DMS 273 (cell line): ENCODE data around the gene SAP130.
A peak's percentile ranks its signal among the peaks of the same experiment; 100 is the strongest.

Source experiments
- DNase-seq: peaks from one replicate; lab custom pipeline; 2025; ENCODE audit not compliant: unreplicated experiment; lab: John Stamatoyannopoulos, UW

SAP130 gene

DNA sequence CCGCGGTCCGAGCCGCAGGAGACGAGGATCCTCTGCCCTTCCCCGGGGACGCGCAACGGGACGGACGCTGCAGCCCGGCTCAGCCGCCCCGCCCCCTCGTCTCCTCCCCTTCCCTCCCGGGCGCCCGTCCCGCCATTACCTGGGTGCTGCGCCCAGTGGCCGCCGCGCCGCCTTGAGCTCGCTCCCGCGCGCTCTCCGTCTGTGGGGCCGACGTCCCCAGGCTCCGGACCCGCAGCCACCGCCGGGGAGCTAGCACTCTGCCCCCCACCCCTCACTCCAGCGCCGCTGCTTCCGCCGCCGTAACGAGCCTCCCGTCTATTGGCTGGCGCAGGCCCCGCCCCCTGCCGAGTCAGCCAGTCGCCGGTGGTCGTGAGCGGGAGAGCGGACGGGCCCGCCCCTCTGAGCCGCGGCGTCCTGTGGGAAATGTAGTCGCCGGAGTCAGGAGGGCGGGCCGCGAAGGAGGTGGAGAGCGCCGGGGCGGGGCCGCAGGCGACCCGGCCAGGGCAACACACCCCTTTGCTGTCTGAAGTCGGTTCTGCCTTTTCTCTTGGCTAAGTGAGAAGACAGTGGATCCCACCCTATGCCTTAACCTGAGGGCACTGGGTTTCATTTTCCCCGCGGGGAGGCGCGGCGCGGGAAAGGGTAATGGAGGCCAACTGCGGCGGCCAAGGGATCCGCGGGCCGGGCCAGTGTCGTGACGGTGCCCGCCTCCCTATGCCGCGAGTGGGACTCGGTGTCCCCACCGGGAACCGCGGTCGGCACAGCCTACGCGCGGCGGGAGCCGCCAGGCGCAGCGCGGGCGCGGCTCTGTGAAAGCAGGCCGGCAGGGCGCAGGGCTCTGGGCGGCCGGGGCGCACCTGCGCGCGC is at the start of gene SAP130:
Gene SAP130, minus strand, starts transcription at position 259 of the 867 bp plus-strand sequence. CDS start 1,767 bp downstream, outside the sequence.
- DNase-seq = peak; percentile 98

GRCh38 chr2:128076461-128077106 is 48.7 kb upstream of the SAP130 start:
- DNase-seq = no peak

DNA sequence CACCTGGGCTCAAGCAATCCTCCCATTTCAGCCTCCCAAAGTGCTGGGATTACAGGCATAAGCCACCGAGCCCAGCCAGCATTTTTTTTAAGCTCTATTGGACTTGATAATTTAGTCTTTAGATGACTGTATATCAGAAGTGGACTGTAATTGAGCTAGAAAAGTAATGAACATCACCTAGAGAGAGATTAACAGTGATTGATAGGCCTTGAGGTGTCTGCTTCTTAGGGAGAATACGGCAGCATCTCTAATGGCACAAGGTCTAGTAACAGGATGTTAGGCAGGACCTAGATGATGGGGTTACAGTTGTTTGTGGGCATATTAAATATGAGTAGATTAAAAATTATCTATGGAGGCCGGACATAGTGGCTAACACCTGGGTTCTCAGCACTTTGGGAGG is 45.4 kb upstream of the SAP130 start:
- DNase-seq = no peak

DNA sequence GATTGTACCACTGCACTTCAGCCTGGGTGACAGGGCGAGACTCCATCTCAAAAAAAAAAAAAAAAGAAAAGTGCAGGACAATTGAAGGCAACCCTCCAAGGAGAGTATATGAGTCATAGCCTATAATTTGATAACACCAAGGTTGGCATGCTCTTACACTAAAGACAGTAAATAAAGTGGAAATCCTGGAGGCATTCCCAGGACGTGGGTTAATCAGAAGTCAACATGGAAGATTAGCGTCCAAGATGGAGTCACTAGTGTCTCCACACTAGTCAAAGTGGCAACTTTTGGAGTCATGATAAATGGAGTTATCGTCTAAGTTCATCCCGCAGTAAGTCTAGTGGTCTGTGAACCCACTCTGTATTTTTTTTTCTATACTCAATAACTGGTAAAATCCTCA is 41.9 kb upstream of the SAP130 start:
- DNase-seq = no peak

- DNase-seq = no peak
Observed at GRCh38 chr2:128064353-128064752, 36.5 kb upstream of the SAP130 start.

GRCh38 chr2:128062571-128062970 is 34.7 kb upstream of the SAP130 start:
- DNase-seq = no peak

DNA sequence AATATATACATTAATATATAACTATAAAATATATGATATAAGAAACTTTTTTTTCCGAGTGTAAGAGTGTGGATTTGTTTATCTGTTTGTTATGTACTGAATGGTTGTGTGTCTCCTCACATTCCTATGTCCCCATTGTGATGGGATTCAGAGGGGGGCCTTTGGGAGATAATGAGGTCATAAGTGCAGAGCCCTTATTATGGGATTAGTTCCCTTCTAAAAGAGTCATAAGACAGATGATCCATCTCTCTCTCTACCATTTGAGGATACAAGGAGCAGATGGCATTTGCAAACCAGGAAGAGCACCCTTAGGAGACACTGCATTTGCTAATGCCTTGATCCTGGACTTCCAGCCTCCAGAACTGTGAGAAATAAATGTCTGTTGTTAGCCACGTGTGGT is 30.3 kb upstream of the SAP130 start:
- peak; percentile 14 for DNase-seq

GRCh38 chr2:128057334-128057733 is 29.5 kb upstream of the SAP130 start:
- DNase-seq = no peak

DNA sequence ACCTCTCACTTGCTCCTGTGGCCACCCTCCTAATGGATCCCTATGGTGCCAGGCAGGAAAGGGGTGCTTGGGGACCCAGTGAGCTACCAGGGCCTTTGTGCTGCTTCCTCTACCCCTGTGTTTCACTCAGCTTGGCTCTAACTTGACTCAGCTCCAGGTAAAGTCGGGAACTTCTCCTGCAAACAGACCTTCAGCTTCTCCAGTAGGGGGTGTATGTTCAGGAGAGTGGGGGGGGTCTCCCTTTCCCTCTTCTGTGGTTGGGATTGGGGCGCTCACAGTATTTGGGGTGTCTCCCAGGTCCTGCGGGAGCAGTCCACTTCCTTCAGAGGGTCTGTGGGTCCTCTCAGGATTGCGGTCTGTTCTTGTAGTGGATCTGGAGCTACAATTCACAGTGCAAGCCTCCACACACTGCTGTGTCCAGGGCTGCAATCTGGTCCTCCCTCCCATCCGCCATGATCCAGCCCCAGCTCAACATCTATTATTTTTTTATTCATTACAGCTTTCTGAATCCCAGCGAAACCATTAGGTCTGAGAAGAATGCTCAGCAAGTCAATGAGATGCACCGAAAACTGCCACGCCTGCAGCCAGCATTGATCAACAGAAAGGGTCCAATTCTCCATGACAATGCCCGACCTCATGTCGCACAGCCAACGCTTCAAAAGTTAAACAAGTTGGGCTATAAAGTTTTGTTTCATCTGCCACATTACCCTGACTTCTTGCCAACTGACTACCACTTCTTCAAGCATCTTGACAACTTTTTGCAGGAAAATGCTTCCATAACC is 26.4 kb upstream of the SAP130 start:
- DNase-seq = no peak

- DNase-seq = no peak
Observed at GRCh38 chr2:128053331-128053730, 25.5 kb upstream of the SAP130 start.

- peak; percentile 26 for DNase-seq
Observed at GRCh38 chr2:128043041-128043440, 15.2 kb upstream of the SAP130 start.

DNA sequence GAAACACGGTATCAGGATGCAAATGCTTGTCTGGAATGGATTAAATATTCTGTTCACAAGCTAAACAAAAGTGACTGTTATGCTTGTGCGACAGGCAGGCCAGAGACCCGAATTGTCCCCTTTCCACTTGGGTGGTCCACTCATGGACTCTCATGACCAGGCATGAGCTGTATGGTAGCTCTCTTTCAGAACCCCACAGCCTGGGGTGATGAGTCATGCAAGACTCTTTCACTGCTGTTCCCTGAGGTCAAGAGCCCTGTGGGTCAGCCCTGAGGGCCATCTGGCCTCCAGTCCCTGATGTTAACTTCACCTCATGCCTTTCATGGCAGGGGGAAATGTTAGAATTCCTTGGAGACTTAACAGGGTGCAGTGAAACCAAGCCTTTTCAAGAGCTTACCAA is 13.7 kb upstream of the SAP130 start:
- DNase-seq = no peak

- DNase-seq = no peak
Observed at GRCh38 chr2:128040166-128040771, 12.4 kb upstream of the SAP130 start.

GRCh38 chr2:128039535-128039934 is 11.7 kb upstream of the SAP130 start:
- DNase-seq = no peak

GRCh38 chr2:128038411-128038810 is 10.6 kb upstream of the SAP130 start:
- DNase-seq = no peak

GRCh38 chr2:128037649-128038048 is 9.8 kb upstream of the SAP130 start:
- DNase-seq = peak; percentile 13

DNA sequence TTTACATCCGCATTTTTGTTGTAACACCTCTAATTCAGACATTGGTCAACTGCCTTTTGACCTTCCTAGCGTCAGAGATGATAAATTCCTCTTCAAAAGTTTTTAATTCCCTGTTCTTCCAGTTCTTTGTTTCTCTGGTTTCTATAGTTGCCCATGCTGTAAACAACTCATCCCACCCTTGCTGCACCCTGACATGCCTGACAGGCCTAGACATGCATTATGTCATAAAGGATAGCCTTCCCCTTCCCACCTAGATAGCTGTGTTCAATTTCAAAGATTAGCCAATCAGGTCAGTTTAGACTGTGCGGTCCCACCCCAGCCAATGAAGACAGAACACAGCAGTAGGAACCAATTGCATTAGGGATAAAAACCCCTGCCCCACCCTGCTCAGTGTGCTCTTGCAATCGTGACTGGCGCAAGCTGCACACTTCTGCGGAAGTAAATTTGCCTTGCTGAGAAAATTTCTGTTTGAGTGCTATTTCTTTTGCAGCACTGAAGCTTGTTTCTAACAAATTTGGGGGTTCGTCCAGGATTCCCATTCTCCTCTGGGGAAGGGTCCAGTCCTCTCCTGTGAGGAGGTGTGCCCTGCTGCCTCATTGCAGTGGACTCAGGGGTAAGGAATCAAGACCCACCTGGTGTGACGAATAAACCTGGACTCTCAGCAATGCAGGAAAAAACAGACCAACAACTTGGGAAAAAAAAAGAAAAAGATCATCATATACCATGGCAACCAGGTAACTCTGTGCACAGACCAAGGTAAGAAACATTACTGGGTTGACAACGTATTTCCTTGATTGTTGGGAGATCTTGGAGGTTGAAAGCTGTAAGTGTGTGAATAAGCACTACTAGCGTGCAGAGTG is 9.1 kb upstream of the SAP130 start:
- DNase-seq = no peak

DNA sequence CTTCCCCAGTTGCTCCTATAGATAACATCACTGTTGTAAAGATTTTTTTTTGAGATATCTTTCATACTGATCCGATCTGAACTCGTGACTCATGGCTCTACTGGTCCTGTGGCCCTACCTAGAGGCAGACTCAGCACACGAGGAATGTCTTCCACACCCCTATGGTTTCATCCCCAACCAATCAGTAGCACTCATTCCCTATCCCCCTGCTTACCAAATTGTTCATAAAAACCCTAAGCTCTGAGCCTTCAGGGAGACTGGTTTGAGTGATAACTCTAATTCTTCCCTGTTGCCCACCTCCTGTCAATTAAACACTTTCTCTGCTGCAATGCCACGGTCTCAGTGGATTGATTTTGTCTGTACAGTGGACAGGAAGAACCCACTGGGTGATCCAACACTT is 4.2 kb upstream of the SAP130 start:
- no peak for DNase-seq

- DNase-seq = no peak
Observed at GRCh38 chr2:128028668-128029054, 802 bp upstream of the SAP130 start.

DNA sequence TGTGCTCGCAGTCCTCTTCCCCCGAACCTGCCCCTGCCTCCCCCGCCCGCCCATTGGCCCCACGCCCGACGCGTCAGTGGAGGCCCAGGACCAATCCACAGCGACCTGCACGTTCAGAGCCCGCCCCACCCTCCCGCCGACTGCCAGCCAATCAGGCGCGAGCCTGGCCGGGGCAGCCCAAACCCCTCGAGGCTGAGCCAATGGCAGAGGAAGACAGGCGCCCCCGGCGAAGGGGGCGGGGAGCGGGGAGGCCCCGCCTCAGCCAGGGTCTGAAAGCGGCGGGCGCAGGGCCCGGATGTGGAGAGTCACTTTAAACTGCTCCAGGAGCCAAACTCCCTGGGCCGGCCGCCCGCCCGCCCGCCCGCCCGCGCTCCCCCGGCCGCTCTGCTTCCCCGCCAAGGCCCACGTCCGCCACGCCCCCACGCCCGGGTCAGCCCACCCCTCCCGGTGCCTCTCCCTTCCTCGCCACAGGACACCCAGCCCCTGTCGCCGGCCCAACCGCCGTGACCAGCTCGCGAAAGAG is 520 bp downstream of the SAP130 start:
- peak; percentile 99 for DNase-seq
